HG03457 (cell line): ENCODE measurements around the gene GPC6.
"Not testable (repeated sequence)": the region's sequence is repeated elsewhere in the genome, so short reads cannot be mapped to it uniquely, and the experiment has no call there.

Source experiments
- ATAC-seq: cut with Tn5 transposase; IDR thresholded peaks from one replicate; pipeline ENCODE4 v1.9.1; 2021; ENCODE audit warnings: moderate number of reproducible peaks; ENCODE audit not compliant: unreplicated experiment

GPC6 gene

DNA sequence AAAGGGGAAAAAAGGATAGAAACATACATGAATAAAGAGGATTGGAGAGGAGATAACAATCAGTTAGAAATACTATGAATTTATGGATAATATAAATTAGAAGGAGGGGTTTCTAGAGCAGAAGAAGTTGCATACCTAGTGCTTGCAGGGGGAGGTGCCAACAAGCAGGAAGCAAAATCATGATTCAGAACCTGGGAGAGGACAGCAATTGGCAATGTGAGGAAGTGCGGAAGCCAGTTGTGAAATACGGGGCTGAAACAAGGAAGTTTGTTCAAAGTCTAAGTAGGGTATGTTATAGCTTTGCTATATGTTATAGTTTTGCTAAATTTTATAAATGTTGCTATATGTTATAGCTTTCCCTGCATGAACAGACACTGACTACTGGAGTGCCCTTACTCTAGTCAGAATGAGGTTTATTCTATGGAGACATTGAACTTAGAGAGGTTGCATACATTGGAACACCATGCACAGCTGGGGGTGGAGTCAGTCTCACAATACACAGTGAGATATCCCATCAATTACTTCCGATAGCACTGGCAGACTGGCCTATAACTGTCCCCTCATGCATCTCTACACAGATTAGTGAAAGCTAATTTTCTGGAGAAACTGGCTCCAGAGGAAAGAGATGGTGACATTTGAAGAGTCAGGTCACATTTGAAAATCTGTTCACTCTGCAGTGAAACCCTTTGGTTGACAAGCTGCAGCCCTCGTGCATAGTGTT, 92.1 kb downstream of the GPC6 start:
- no peak for ATAC-seq

DNA sequence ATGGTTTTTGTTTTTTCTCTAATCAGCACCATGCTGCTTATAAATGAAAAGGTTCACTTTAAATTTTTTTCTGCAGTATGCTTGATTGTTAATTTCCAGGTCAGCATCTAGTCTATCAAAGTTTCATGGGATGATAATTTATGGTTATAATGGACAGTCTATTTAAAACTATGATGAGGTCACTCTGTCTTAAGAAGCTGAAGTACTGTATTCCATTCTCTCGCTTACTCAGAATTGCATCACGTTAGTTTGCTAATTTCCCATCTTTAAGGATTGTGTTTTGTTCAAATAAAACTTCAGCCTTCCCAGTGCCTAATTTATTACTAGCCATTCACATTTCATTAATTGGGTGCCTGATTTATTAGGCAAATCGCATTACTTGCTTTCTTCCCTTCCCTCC, 94.3 kb downstream of the GPC6 start:
- no peak for ATAC-seq

DNA sequence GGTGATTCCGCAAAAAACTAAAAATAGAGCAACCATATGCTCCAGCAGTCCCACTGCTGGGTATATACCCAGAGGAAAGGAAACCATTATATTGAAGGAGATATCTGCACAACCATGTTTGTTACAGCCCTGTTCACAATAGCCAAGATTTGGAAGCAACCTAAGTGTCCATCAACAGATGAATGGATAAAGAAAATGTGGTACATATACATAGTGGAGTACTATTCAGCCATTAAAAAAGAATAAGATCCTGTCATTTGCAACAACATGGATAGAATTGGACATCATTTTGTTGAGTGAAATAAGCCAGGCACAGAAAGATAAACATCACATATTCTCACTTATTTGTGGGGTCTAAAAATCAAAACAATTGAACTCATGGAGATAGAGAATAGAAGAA, 97.3 kb downstream of the GPC6 start:
- ATAC-seq, result not testable (repeated sequence)

DNA sequence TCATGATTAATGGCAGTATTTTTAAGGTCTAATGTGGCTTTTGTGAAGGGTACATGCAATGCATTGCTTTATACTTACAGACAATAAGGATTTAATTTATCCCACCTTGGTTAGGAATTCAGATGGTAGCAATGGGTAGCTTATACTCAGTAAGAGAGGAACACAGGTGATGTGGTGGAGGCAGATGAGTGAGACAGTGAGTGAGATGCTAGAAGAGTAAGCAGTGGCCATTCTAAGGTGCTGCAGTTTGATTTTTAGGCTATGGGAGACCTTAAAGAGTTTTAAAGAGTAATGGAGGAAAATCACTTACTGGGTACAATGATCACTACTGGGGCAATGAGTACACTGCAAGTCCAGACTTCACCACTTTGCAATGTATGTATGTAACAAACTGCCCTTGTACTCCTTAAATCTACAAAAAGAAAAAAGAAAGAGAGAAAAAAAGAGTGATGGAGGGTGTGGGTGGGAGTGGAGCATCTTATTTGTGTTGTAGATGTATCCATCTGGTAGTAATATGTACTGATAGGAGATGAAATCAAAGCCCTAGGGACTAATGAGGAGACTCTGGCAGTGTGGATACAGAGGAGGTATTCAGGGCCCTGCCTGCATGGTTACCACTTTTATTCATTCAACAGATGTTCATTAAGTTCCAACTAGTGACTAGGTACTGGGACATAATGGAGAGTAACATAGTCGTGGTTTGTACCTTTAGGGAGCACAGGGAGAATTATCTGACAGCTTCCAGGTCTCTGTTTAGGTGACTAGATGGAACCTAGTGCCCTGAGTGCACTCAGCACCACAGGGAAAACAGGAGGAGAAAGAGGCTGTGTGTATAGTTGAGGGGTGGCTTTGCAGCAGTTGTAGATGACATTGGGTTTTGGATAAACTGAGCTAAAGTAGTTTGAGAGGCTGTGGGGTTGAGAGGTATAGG, 99.0 kb downstream of the GPC6 start:
- no peak for ATAC-seq

DNA sequence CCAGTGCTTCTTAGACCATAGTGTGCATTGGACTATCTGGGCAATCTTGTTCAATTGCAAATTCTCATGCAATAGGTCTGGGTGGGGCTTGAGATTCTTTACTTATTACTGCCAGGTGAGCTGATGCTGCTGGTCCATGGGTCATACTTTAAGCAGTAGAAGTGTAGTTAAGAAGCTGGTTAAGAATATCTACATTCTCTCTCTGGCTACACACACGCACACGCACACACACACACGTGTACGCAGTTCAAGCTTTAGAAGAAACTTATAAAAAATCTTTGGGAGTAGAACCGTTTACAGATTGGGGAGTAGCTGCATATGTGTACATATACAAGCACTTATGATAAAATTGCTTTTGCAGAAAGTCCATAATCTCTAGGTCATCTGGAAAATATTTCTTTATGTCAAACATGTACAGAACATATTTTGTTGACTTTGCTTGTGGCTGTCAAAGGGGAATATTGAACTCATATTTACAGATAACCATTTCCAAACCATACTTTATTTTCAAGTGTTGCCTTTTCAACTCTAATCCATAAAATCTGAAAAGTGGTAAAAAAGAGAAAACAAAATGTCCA, 99.7 kb downstream of the GPC6 start:
- no peak for ATAC-seq

DNA sequence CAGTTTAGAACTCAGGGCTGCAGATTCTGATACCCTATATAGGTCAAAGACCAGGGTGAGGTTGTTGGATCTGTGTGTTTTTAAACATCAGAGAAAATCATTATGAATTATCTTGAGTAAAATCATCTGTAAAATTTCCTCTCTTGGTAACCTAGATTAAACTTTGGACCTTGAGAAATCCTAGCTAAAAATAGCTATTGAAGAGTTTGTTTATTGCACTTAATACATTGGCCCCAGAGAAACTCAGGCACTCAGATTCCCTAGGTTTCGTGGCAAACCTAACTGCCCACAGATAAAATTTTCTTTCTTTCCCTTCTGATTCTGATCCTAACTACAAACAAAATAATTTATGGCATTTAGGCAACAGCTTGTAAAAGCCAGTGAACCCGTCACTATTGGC, 102.3 kb downstream of the GPC6 start:
- ATAC-seq, result no peak

DNA sequence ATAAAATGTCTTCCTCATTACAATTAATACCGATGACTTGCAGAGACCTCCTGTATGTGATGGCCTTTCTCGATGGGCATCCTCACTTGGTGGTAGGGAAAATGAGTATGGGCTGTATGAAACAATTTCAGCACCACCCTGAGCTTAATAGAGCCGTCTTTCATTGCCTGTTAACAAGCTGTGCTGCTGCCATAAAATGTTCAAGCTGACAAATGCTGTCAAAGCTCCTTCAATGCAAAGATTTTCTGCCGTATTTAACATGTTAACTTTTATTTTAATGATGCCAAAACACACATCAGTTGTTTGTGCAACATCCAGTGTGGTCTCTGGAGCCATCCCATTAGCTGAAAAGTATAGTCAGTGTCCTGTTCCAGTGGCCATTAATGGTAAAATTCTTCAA, 110.1 kb downstream of the GPC6 start:
- ATAC-seq, result no peak

DNA sequence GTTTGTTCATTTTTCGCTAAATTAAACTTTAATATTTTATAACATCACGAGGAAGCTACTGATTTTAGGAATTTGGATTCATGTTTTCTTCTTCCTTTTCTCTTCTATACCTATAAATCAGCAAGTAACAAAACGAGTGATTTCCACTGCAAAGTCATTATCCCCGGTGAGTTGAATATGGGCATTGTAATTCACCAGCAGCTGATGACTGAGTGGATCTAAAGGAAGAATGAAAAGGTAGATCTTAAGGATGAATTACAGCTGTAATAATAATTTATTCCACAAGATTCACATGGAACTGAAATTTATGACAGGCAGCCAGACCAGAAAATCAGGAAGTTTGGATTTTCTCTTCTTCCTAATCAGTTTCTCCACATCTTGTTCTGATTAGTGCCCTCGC, 111.4 kb downstream of the GPC6 start:
- ATAC-seq, result no peak

DNA sequence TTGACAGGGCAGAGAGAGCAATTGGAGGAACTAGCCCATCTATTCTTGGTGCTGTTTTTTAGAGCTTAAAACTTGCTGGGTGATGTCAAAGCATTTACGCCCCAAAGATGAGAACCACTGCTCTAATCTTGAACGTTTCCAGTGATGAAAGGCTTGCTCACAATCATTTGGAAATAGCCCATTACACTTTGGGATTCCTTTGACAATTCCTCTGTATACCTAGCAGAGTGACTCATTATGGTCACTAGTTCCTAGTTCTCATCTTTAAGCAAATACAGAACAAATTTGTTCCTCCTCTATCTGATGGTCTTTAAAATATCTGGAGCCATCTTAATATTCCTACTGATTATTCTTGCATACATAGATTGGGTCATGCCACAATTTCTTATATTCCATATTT, 112.3 kb downstream of the GPC6 start:
- no peak for ATAC-seq

DNA sequence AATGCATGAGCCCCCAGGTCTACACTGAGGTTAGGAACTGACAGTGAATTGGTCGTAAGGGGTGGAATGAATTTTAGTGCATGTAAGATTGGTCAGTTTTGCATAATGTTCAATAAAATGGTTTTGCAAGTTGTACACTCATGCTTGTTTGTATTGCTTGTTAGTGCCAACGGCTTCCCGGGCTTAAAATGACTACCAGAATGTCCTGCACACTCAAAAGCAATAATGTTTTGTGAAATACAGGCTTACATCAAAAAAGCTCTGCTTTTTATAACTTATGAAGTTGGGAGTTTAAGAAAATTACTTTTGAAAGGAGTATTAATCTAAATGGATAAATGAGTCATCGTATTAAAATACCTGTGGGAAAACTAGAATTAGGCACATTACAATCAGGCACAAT, 112.9 kb downstream of the GPC6 start:
- no peak for ATAC-seq

DNA sequence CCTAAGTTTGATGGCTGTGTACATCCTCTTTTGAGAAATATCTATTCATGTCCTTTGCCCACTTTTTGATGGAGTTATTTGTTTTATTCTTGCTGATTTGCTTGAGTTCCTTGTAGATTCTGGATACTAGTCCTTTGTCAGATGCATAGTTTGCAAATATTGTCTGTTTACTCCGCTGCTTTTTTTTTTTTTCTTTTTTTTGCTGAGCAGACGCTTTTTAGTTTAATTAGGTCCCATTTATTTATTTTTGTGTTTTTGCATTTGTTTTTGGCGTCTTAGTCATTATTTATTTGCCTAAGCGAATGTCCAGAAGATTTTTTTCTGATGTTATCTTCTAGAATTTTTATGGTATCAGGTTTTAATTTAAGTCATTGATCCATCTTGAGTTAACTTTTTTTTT, 114.9 kb downstream of the GPC6 start:
- ATAC-seq, result no peak

DNA sequence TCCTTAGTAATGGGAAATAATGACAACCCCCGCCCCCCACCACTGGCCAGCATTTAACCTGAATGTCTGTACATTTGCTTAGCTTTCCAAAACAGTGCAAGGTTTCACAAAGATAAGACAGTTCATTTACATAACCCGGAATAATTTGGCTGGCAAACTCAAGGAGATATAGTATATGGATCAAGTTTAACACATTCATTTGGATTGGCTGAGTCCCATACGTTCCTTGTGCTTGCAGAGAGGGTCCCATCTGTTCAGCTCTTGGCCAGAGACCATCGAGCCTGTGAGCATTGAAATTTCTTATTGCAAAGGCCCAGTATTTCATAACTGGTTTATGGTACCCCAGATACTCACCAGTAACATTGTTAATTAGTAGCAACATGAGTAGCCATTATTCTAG, 116.5 kb downstream of the GPC6 start:
- no peak for ATAC-seq

DNA sequence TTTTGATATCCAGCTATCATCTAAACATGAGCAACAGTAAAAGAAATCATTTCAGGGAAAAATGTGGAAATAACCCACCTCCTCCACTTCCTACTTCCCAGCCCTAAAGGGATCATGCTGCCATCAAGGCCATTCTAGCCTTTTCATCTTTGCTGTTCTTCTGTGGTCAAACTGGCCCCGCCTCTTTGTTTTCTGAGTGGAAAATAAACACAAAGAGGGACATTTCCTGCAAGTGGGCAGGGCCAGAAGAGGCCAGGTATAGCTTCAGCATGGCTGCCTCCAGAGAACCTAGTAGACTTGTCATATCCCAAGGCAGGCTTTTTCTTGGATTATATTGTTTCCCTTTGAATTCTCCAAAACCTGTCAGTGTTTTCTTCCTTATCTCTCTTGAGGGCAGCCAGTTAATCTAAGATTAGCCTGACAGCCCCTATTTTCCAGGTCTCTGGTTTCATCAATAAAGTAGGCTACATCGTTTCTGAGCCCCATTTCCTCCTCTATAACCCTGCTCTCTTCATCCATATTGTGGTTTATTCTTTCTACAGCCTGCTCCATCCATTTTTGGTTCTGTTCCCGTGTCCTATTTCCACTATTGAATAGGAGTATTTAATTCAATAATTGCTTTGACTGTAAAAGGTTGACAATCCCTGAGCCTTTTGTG, 117.6 kb downstream of the GPC6 start:
- ATAC-seq, result no peak

DNA sequence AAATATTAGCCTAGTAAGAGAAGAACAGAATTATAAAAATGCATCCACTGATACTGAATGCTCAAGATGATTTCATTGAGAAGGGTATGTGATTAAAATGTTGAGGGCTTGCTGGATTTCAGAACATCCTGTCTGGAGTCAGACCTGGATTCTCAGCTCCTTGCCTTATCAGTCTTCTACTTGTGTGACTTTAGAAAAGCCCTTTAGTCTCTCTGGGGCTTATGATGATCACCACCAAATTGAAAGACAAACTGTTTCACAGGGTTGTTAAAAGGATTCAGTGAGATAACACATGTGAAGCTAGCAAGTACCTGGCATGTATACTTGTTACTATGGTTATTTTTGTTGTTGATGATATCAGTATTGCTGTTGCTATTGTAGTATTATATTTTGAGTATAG, 118.4 kb downstream of the GPC6 start:
- ATAC-seq, result no peak

DNA sequence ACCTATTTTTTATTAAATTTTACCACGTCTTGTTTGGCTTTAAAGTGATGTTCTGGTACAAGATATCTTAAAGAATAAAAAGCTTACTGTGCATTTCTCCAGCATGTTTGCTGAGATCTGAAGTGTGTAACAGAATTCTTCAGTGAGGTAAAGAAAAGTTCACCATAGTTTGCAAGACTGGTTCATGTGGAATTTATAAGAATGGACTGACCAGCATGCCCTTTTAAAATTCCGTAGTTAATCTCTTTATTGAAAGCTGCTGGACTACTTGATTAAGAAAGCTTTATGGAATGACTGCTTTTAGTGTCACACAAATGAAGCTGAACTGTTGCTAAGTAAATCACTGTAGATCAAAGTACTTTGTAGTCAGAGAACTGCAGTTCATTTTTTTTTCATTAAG, 119.2 kb downstream of the GPC6 start:
- no peak for ATAC-seq

DNA sequence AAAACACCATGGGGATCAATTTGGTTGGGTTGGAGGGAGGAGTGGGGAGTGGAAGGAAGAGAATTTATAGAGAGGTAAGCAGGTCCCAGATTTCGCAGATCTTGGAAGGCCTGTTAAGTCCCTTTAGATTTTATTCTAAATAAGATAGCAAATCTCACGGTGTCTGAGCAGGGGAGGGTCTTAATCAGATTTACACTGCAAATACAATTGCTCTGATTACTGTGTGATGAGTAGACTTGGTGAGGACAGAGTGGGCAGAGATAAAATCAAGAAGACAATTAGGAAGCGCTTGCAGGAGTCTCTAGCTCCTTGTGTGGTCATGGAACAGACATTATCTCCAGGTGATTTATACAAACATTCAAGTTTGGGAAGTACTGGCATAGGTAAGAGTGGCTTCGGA, 126.0 kb downstream of the GPC6 start:
- no peak for ATAC-seq

DNA sequence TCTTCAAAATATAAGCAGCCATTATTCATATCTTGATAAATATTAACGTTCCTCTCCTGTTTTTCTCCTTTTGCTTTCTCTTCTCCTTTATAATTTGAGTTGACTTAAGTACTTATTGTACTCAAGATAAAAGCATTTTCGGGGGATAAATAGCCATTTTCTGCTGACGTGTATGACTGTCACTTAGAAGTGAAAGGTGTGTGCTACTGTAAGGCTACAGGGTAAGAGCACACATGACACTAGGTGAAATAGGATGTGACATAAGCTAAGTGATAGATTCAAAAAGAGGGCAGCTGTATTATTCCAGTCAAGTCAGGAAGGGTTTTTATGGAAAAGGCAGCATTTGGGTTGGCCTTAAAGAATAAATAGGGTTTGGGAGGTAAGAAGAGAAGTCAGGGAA, 128.5 kb downstream of the GPC6 start:
- no peak for ATAC-seq

DNA sequence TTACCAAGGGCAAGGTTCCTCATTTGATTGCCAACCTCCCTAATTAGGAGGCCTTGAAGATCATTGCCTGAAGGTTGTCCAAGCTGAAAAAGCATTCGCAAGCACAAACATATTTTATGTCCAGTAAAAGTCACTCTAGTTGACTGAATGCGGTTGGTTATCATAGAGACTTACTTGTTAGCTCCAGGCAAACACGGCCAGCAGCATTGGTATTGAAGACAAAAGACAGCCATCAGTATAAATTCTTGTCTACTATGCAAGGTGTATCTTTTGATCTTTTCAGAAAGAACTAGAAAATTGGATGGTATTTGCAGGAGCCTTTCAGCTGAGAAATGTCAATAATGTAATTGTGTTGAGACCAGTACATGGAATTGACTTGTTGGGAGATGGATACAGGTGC, 129.9 kb downstream of the GPC6 start:
- no peak for ATAC-seq

DNA sequence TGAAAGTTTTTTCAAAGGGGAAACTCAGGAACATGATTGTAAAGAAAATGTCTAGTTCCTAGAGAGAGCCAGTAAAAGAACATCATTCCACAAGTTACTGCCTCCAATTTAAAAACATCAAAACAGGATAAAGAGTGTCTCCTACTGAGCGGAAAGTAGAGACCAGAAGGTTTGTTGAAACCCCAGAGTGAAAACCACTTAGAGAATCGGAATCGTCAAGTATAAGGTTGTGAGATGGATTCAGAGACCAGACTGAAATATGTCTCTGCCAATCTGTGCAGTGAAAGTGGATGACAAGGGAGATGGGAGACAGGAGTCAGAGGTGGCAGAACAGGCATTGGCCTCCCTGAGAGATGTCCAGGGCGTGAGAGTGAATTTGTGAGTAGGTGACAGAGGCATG, 133.4 kb downstream of the GPC6 start:
- ATAC-seq, result no peak

DNA sequence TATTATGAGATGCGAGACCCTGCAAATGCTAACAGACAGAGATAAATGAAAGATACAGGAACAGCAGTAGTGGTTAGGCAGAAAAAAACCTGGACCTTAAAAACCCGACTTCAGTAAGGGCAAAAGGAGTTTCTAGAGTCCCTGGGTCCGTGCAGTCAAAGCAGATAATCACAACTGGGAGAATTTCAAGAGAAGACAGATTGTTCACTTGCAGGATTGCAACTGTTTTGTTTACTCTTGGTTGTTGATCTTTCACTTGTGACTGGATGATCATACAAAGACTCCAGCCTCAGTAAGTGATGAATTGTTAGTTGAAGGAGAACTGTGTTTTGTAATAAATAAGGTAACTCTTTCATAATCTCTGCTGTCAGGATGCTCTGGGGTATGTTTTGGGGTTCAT, 135.1 kb downstream of the GPC6 start:
- no peak for ATAC-seq

DNA sequence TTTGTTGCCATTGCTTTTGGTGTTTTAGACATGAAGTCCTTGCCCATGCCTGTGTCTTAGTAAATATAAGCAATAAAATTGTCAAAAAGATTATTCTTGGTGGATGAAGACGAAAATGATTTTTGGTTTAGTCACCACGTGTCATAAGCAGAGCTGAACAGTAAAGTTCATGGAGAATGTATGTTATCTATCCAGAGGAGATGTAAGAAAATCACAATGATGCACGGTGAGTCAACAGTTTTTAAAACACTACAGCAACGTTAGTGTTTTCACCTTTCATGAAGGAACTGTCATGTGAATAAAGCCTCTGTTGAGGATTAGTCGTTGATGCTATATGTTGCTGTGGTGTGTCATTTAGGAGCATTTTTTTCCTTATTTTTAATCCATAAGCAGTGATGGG, 137.6 kb downstream of the GPC6 start:
- no peak for ATAC-seq

DNA sequence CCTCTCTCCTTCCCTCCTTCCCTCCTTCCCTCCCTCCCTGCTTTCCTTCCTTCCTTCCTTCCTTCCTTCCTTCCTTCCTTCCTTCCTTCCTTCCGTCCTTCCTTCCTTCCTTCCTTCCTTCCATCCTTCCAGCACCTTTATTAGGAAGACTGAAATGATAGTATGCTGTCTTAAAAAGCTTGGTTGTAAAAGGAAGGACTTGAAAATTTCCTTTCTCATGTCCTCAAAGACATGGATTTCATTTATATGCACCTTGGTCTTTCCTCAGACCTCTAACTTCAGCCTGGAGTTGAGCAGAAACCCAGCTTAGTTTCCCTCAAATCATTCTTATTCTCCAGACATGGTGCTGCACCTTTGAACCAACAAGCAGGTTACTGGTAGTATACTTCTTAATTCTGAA, 141.7 kb downstream of the GPC6 start:
- no peak for ATAC-seq
